Lung (tissue), 12 donors: ENCODE results near the gene SLC35F4. TPM values are rescaled to one million over a fixed set of nuclear protein-coding genes. Genes with fewer than 3 reads are reported as not detected.
"Not testable (repeated sequence)": the region's sequence is repeated elsewhere in the genome, so short reads cannot be mapped to it uniquely, and the experiment has no call there.

Experiments used
- ATAC-seq: fragments of 200-7000 bp; cut with Tn5 transposase; one replicate; pipeline ENCODE4 v1.9.1; 2020; ENCODE audit warnings: moderate number of reproducible peaks; ENCODE audit not compliant: insufficient read depth, low FRiP score
- DNase-seq, 3 donors: peaks; one replicate each; pipeline ENCODE4 v3.0.0-alpha.2; 2013 to 2017
- H3K27ac ChIP-seq, 2 donors: one replicate each; pipeline ENCODE4 v1.5.1; 2013; ENCODE audit warnings: mild to moderate bottlenecking in 2 of 2, moderate library complexity in 2 of 2, control low read depth in 1 of 2, inconsistent platforms in 1 of 2, low read depth in 1 of 2, low read length in 1 of 2
- H3K27me3 ChIP-seq, 3 donors: one replicate each; pipeline ENCODE4 v1.5.1; 2013; ENCODE audit warnings: low read length in 2 of 3; ENCODE audit not compliant: control insufficient read depth in 3 of 3, insufficient read depth in 3 of 3
- H3K36me3 ChIP-seq, 4 donors: one replicate each; pipeline ENCODE4 v1.5.1; 2013; ENCODE audit warnings: low read length in 4 of 4, mild to moderate bottlenecking in 1 of 4, moderate library complexity in 1 of 4; ENCODE audit not compliant: control insufficient read depth in 4 of 4, insufficient read depth in 4 of 4
- H3K4me1 ChIP-seq, 5 donors: one replicate each; pipeline ENCODE4 v1.5.1; 2013; ENCODE audit warnings: low read length in 5 of 5, mild to moderate bottlenecking in 2 of 5, moderate library complexity in 1 of 5; ENCODE audit not compliant: control insufficient read depth in 5 of 5, insufficient read depth in 5 of 5
- H3K4me3 ChIP-seq: one replicate; pipeline ENCODE4 v1.5.1; 2013; ENCODE audit warnings: mild to moderate bottlenecking, control low read depth, moderate library complexity
- H3K9ac ChIP-seq, 2 donors: one replicate each; pipeline ENCODE4 v1.5.1; 2013; ENCODE audit warnings: low read length in 2 of 2, control low read depth in 1 of 2; ENCODE audit not compliant: insufficient read depth in 1 of 2
- H3K9me3 ChIP-seq, 4 donors: one replicate each; pipeline ENCODE4 v1.5.1; 2013; ENCODE audit warnings: low read length in 3 of 4, mild to moderate bottlenecking in 1 of 4, moderate library complexity in 1 of 4; ENCODE audit not compliant: control insufficient read depth in 4 of 4, insufficient read depth in 3 of 4
- WGBS, 2 donors: extraction: QIAGEN DNeasy Blood & Tissue Kit; methylation state at CpG; one replicate each; pipeline ENCODE4 v1.1.7; 2013; 5-methylcytosine and 5-hydroxymethylcytosine counted together
- polyA plus RNA-seq, 2 donors: library from polyadenylated mRNA; stranded (reverse); fragments of 200-250 nt; gene quantifications; one replicate each; pipeline ENCODE4 v1.2.1, GENCODE V29; 2013
- total RNA-seq, 2 donors: library from RNA; depleted of rRNA in 1 of 2; stranded (reverse); fragments of >200 nt in 1 of 2; gene quantifications; one replicate each; pipeline ENCODE4 v1.2.1, GENCODE V29; 2014 to 2021
- TF ChIP-seq, protein P1 (sequence below): IDR thresholded peaks from 2 replicates; pipeline ENCODE4 v1.5.1; 2012; ENCODE audit warnings: mild to moderate bottlenecking; ENCODE audit errors: control extremely low read depth, extremely low read depth
- donor health status: control.
- donor health status: control.
- donor health status: Bipolar disorder and iron deficiency.
- donor health status: healthy.
- donor health status: DM: yes; HTN: yes; CAD: no.

SLC35F4 gene
- total and polyA plus RNA-seq, 4 donors, result not detected

DNA sequence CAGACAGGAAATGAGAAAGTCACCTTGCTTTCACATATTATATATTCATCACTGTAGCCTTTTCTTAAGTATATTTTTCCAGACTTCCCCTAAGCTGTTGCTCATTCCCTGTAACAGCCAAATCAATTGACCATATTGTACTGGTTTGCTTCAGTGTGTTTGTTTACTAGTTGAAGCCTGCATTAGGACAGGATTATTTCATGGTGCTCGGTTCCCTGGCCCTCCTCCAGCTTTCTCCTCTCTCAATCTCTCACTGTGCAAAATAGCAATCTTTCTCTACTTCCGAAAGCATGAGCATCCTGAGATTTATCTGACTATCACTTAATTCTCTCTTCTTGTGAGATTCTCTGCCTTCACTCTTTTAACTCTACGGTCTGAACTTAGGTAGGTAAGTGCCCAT lies 2.4 kb downstream of the SLC35F4 start:
- H3K4me1 ChIP-seq, result peaks cover 0 to 6% (median 0%) of the 10 kb centered on the region in 5 donors
- H3K4me3 ChIP-seq, result no peak overlapping the region
- no peaks in the 10 kb centered on the region for H3K36me3 ChIP-seq
- peaks cover 0 to 4% (median 0%) of the 10 kb centered on the region in 4 donors for H3K9me3 ChIP-seq
- no peak for ATAC-seq
- peaks cover 19 to 50% (median 38%) of the 10 kb centered on the region in 3 donors for H3K27me3 ChIP-seq
- no peak overlapping the region for H3K9ac ChIP-seq
- H3K27ac ChIP-seq, result no peak overlapping the region
- no peak for DNase-seq
- TF ChIP-seq, protein P1, sequence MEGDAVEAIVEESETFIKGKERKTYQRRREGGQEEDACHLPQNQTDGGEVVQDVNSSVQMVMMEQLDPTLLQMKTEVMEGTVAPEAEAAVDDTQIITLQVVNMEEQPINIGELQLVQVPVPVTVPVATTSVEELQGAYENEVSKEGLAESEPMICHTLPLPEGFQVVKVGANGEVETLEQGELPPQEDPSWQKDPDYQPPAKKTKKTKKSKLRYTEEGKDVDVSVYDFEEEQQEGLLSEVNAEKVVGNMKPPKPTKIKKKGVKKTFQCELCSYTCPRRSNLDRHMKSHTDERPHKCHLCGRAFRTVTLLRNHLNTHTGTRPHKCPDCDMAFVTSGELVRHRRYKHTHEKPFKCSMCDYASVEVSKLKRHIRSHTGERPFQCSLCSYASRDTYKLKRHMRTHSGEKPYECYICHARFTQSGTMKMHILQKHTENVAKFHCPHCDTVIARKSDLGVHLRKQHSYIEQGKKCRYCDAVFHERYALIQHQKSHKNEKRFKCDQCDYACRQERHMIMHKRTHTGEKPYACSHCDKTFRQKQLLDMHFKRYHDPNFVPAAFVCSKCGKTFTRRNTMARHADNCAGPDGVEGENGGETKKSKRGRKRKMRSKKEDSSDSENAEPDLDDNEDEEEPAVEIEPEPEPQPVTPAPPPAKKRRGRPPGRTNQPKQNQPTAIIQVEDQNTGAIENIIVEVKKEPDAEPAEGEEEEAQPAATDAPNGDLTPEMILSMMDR, result no peak
- WGBS, 2 donors, result 70 to 73% methylated on average over 3 of the region's 3 CpGs

DNA sequence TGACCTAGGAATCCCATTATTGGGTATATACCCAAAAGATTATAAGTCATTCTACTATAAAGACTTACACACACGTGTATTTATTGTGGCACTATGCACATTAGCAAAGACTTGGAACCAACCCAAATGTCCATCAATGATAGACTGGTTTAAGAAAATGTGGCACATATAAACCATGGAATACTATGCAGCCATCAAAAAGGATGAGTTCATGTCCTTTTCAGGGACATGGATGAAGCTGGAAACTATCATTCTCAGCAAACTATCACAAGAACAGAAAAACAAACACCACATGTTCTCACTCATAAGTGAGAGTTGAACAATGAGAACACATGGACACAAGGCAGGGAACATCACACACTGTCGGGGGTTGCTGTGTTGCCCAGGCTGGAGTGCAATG lies 10.2 kb downstream of the SLC35F4 start:
- ATAC-seq, H3K4me1 ChIP-seq, H3K36me3 ChIP-seq, H3K4me3 ChIP-seq, DNase-seq, H3K9ac ChIP-seq, H3K9me3 ChIP-seq, H3K27me3 ChIP-seq, H3K27ac ChIP-seq: not testable (repeated sequence)
- WGBS, 2 donors, result 89 to 98% methylated on average over 2 of the region's 2 CpGs

DNA sequence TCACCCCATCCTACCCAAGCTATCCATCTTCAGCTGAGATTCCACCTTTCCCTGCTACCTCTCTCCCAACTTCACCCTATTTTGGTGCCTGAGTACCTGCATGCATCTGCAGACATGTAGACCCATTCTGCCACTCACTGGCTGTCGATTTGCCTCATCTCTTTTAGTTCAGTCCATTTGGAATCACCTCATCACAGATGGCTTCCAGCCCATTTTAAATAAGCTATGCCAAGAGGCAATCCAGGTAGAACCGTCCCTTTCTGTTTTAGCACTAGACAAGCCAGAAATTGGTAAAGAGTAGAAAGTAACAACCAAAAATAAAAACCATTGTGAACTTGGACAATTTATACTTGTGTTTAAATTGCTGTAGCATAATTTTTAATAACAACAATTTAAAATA lies 11.3 kb downstream of the SLC35F4 start:
- DNase-seq (no peak), ATAC-seq (no peak)
- Histone ChIP-seq H3K9ac (no peak overlapping the region), H3K27me3 (peaks cover 0 to 4% (median 0%) of the 10 kb centered on the region in 3 donors), H3K9me3 (peaks cover 0 to 3% (median 0%) of the 10 kb centered on the region in 4 donors), H3K27ac (no peak overlapping the region), H3K4me1 (no peaks in the 10 kb centered on the region), H3K36me3 (no peaks in the 10 kb centered on the region), H3K4me3 (no peak overlapping the region)
- TF ChIP-seq, protein P1, result no peak
- WGBS, 2 donors, result 78 to 85% methylated on average over 2 of the region's 2 CpGs

DNA sequence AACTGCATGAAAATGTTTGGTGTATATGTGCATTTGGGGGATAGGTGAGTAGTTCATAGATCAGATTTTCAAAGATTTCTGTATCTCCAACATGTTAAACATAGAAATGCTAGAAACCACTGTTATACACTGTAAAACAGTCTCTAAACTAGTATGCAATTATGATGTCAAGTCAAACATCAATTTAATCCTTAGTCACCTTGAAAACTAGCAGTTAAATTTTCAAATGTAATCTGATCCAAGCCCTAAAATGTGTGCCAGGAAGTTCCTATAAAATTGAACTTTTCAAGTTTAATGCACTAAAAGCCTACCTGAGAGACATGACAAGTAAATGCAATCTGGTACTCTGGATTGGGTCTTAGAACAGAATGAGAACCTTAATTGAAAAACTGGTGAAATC lies 14.5 kb downstream of the SLC35F4 start:
- Histone ChIP-seq H3K27ac (no peak overlapping the region), H3K4me1 (no peaks in the 10 kb centered on the region), H3K9me3 (peaks cover 0 to 3% (median 0%) of the 10 kb centered on the region in 4 donors), H3K4me3 (no peak overlapping the region), H3K36me3 (no peaks in the 10 kb centered on the region), H3K9ac (no peak overlapping the region), H3K27me3 (peaks cover 0 to 4% (median 0%) of the 10 kb centered on the region in 3 donors)
- ATAC-seq (no peak), DNase-seq (no peak)
- TF ChIP-seq, protein P1, result no peak
